Left forelimb (tissue), 1 donor: ENCODE results near the gene AKAP5.

Experiments
- DNase-seq: peaks from one replicate; pipeline ENCODE4 v3.0.0-alpha.2; 2018; ENCODE audit warnings: low spot score

Gene AKAP5

DNA sequence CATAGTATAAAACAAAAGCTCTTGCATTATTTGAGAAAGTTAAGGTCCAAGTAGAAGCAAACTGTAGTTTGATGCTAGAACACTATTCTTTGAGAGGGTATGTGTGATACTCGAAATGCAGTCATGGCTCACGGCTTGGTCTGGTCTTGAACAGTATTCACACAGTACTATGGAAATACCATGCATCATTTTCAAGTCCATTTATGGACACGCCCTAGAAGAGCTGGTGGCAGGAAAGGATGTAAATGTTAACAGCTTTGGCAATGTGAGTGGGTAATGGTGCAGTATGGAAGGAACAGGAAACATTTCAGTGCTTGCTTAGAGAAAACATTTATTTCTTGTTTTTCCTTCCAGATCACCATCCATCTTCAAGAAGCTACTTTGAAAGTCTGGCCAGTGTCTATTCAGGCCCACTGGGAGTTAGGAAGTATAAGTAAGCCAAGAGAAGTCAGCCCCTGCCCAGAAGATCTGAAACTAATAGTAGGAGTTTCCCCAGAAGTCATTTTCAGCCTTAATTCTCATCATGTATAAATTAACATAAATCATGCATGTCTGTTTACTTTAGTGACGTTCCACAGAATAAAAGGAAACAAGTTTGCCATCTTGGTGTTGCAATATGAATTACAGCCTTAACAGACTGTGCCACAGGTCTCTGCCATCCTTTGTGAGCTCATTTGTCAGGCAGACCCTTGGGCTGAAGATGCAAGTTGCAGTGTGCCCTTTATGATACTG, 5.7 kb upstream of the AKAP5 start:
- DNase-seq: no peak

DNA sequence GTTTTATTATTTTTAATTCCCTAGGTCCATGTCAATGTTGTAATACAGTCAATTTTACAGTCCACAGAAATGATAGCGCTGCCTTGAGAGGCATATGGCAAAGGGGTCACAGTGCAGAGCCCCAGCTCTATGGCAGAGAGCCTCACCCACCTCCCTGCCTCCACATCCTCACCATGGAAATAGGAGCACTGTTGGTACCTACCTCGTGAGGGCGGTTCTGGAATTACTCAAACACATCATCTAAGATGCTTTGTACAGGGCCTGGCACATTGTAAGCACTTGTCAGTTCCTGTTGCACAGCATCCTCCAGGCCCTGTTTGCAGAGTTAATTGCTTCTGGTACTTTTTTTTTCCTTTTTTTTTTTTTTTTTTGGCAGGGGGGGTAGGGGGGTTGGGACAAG, 4.1 kb upstream of the AKAP5 start:
- no peak for DNase-seq

- DNase-seq: no peak
These were observed 2.1 kb upstream of the AKAP5 start for GRCh38 chr14:64463195-64463594.

- DNase-seq: no peak
These were observed 1.4 kb upstream of the AKAP5 start for GRCh38 chr14:64463873-64464272.

DNA sequence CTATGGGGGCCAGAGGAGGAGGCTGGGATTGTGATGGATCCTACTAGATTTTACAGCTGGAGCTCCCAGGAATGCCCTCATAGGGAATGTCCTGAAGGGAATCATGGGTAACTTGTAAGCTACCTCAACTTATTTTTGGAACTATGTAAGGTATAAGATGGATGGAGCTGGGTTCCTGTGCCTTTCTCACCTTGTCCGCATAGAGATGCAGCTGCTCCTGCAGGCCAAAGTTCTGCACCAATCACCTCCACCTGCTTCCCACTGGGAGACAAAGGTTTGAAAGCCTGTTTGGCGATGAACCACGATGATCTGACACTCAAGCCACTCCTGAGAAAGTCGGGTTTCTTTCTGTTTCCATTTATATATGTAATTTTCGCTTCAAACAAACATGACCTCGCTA, 648 bp upstream of the AKAP5 start:
- no peak for DNase-seq

DNA sequence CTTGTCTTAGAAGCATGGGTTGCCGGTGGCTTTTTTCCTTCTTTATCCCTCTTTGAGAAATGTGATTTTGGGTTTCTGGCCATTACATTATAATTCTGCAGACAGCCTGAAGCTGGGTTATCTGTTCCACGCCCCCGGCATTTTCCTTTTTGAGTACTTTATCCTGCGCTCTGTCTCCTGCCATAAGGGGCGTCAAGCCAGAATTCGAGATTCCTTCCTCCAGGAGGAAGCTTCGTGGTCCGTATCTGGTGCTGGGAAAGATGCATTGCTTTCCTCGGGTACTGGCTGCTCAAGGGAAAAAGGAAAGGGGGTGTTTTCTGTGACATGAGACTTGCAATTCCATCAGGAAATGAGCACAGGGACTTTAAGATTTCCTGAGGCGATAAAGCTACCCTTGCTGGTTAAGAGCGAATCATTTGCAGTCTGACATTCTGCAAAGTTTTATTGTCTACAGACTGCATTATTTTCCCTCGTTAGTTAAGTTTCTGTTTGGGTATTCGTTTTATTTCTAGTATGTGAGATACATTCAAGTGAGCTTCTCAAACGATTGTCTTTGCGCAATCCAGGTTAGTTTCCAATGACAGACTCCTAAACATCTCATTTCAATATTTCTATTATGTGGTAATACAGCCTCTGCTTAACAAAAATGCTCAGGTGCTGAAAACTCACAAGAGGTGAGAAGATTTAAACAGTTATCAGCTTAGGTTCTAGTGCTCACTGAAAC, 694 bp downstream of the AKAP5 start:
- peak; percentile 68 for DNase-seq

- DNase-seq: no peak
These were observed 1.8 kb downstream of the AKAP5 start for GRCh38 chr14:64467101-64467500.

- DNase-seq: no peak
These were observed 2.3 kb downstream of the AKAP5 start for GRCh38 chr14:64467566-64467965.

- no peak for DNase-seq
These were observed 3.2 kb downstream of the AKAP5 start for GRCh38 chr14:64468451-64468850.

DNA sequence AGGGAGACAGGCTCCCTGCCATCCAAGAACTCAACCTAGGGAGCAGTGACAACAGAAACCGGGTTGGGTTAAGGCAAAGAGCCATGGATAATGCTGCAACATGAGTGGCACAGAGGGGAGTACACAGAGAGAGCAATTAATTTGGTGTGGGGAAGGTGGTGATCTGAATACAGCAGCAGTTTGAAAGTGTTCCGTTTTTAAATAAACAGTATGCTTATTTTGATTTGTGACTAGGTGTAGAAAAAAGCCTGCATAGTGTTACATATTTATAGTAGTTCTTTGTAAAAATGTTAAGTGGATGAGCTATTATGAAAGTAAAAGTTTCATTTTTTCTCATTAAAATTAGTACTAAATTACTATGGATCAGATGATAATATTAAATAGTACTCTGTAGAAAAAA, 8.7 kb downstream of the AKAP5 start:
- DNase-seq: no peak

DNA sequence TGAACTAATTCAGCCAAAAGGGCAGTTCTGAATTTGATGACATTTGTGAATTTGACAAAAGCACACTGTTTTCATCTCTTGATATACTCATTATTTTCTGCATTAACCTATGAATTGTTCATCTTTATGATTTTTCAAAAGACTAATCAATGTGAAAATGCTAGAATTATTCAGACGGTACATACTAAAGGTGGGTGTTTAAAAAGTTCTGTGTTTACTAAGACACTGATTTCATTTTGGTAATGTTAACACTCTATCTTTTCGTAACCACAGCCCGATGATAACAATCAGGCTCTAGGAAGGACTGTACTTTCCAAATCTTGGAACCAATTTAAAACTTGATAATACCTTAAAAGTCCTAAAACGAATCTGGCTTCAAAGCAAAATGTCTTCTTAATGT, 9.4 kb downstream of the AKAP5 start:
- DNase-seq: no peak

- no peak for DNase-seq
These were observed 10.4 kb downstream of the AKAP5 start for GRCh38 chr14:64475585-64476273.

DNA sequence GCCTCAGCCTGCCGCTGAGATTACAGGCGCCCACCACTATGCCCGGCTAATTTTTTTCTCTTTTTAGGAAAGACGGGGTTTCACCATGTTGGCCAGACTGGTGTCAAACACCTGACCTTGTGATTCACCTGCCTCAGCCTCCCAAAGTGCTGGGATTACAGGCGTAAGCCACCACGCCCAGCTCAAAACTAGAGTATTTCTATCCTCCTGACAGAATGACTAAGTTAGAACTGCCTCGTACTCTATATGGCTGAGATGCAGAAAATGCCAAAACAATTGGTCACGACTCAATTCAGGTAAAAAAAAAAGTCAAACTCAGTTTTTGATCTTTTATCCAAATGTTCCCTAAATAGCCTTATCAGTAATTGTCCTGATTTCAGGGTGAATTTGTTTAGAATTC, 11.1 kb downstream of the AKAP5 start:
- DNase-seq: no peak

DNA sequence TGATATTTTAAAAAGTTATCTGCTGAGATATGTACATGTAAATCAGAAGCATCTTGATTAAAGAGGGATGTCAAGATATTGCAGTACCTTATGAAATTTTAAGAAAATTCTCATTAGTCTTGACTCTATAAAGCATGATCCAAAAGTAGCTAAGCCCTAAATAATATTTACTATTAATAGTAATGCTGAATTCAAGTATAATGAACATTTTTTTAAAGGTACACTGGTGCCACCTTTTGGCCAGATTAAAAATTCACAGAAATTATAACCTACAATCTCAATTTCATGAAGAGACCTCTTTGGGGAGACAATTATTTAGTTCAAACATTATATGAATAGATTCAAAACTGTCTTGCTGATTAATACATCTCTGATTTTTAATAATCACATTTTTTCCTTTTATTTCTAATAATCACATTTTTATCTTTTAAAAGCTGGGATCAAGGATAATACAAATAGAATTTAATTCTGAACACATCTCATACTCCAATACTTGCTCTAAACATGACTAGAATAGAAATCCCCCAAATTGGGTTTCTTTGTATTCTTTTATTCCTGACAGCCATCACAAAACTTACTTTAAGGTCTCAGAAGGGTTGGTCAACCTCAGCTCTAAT, 13.4 kb downstream of the AKAP5 start:
- no peak for DNase-seq

DNA sequence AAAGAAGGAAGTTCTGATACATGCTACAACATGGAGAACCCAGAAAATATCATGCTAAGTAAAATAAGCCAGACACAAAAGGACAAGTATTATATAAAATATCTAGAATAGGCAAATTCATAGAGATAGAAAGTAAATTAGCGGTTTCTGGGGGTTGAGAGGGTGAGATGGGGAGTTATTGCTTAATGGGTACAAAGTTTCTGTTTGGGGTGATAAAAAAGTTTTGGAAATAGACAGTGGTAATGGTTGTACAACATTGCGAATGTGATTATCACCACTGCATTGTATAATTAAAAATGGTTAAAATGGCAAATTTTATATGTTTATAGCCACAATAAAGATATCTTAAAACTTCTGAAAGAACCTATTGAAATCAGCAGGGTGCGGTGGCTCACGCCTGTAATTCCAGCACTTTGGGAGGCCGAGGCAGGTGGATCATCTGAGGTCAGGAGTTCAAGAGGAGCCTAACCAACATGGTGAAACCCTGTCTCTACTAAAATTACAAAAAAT, 23.3 kb downstream of the AKAP5 start:
- no peak for DNase-seq

DNA sequence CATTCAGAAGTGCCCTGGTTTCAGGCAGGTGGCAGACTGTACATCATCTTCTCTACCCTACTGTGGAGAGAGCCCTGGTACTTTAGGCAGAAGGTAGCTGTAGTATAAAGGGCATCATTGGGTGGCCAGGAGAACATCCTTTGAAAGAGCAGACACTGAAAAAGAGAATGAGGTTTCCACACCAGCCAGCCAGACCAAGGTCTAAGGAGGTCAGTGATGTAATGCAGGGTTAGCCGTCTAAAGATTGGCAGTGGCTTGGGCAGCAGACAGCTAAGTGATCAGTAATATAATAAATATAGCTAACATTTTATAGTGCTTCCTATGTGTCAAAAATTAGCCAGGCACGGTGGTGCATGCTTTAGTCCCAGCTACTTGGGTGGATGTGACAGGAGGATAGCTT, 26.3 kb downstream of the AKAP5 start:
- DNase-seq: no peak

GRCh38 chr14:64493455-64493854, 28.2 kb downstream of the AKAP5 start:
- no peak for DNase-seq

GRCh38 chr14:64495252-64495651, 30.0 kb downstream of the AKAP5 start:
- DNase-seq: no peak

DNA sequence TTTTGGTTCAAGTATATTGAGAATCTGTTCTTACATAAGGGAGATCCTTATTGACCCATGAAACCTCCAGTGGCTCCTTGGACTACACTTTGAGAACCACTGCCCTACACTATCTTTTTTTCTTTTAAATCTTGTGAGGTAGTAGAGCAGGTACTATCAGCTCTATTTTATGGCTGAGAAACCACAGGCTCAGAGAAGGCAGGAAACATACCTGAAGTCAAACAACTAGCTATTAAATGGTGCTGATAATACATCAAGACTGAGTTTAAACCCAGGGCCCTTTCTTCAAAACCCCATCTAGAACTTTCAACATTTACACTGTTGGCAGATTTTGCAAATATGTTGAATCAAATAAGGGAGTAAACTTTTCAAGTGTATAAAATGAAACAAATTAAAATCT, 31.5 kb downstream of the AKAP5 start:
- no peak for DNase-seq

DNA sequence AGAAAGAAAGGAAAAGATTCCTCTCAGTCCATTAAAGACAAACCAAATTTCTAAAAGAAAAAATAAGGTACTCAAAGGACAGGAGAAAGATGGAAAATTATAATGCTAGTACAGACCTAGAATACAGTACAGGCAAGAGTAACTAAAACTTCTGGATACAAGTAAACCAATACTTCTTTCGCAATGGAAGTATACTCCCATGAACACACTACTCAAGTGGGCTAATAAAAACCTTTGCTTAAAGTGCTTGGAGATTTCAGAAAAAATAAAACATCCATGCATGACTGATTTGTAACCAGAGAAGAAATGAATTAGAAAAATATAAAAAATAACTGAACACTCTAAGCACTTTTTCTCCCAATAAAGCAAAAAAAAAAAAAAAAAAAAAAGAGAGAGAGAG, 34.8 kb downstream of the AKAP5 start:
- no peak for DNase-seq

DNA sequence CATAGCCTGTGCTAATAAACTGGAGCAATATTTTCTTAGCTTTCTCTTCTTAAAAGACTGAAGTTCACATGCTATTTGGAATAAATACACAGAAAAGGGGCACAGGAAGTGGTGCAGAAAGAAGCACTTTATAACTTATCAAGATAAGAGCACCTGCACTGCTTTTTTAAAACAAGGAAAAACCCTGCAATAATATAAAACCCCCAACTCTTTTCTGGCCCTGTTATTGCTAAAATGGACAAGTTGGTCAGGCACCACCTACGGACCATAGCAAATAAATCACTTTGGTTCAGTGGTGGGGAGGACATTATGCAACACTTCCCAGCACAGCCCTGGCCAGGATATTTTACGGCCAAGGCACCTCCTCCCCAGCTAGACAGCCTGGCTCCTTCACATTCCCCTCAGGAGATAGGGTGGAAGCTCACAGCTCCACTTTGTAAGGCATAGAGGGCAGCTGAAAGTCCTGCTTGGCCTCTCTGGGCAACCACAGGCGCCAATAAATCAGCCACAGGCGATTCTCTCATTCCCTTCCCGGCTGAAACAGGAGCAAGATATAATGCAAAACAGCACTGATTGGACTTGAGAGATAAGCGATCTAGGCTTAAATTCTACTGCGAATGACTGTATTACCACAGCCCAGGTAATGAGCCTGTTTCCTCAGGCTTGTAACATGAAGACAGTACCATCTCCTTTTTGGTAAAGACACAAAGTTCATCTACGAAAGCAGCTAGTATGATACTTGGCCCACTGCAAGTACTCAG, 36.3 kb downstream of the AKAP5 start:
- DNase-seq: no peak

DNA sequence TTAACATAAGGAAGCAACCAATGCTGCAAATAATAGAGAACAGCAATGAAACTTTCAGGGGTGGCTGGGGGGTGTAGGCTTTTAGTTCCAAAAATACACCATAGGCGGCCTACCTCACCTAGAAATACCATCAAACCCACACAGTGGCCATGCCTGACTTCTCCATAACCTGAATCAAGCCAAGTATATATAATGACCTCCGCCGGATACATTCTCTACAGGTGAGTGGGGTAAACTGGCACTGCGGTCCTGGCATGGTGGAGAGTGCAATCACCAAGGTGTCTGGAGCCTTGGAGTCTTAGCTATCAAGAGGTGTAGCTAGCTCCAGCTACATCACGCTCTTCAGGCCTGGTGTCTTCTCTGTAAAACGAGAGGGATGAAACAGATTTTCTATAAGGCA, 37.2 kb downstream of the AKAP5 start:
- no peak for DNase-seq
